Neural progenitor cell (in vitro differentiated cells): ENCODE measurements around the gene SIPA1. TPM values are rescaled to one million over a fixed set of nuclear protein-coding genes. Genes with fewer than 3 reads are reported as not detected.
A peak's percentile ranks its signal among the peaks of the same experiment; 100 is the strongest.

ENCODE experiments used
- DNase-seq: peaks from one replicate; pipeline ENCODE4 v3.0.0-alpha.2; 2016; ENCODE audit warnings: low spot score
- H2AFZ ChIP-seq: fragments of 200-600 bp; sonication (generic); replicated peaks from 2 replicates; pipeline ENCODE4 v1.6.1; 2016; ENCODE audit warnings: antibody characterized with exemption
- H3F3A ChIP-seq: fragments of 200-600 bp; sonication (generic); 2 replicates; pipeline ENCODE4 v1.6.1; 2016; ENCODE audit warnings: antibody characterized with exemption, low read depth
- H3K27ac ChIP-seq: fragments of 200-600 bp; sonication (generic); 2 replicates; pipeline ENCODE4 v1.5.1; 2016; ENCODE audit warnings: mild to moderate bottlenecking
- H3K27me3 ChIP-seq: fragments of 200-600 bp; sonication (generic); 2 replicates; pipeline ENCODE4 v1.6.1; 2016; ENCODE audit warnings: mild to moderate bottlenecking, moderate library complexity
- H3K36me3 ChIP-seq: fragments of 200-600 bp; sonication (generic); 2 replicates; pipeline ENCODE4 v1.5.1; 2016
- H3K4me1 ChIP-seq: fragments of 200-600 bp; sonication (generic); 2 replicates; pipeline ENCODE4 v1.6.1; 2016; ENCODE audit warnings: mixed run types
- H3K4me2 ChIP-seq: fragments of 200-600 bp; sonication (generic); 2 replicates; pipeline ENCODE4 v1.6.1; 2016
- H3K4me3 ChIP-seq: fragments of 200-600 bp; sonication (generic); 2 replicates; pipeline ENCODE4 v1.5.1; 2016
- H3K79me2 ChIP-seq: fragments of 200-600 bp; sonication (generic); 2 replicates; pipeline ENCODE4 v1.6.1; 2016; ENCODE audit warnings: low read depth
- H3K9ac ChIP-seq: fragments of 200-600 bp; sonication (generic); 2 replicates; pipeline ENCODE4 v1.6.1; 2016
- H3K9me3 ChIP-seq: fragments of 200-600 bp; sonication (generic); 2 replicates; pipeline ENCODE4 v1.5.1; 2016; ENCODE audit warnings: low read depth
- H4K20me1 ChIP-seq: fragments of 200-600 bp; sonication (generic); 2 replicates; pipeline ENCODE4 v1.6.1; 2016; ENCODE audit warnings: low read depth
- H3K27ac Mint-ChIP-seq: 3 replicates; pipeline ENCODE4 v1.8.0; 2021; ENCODE audit warnings: mixed read lengths
- H3K27me3 Mint-ChIP-seq: 2 replicates; pipeline ENCODE4 v1.8.0; 2022; ENCODE audit warnings: low read depth, mild to moderate bottlenecking, inconsistent platforms, moderate library complexity, mixed read lengths; ENCODE audit not compliant: insufficient read depth
- H3K36me3 Mint-ChIP-seq: 3 replicates; pipeline ENCODE4 v1.8.0; 2021; ENCODE audit warnings: mixed read lengths
- H3K4me1 Mint-ChIP-seq: 3 replicates; pipeline ENCODE4 v1.8.0; 2021; ENCODE audit warnings: mixed read lengths
- H3K4me3 Mint-ChIP-seq: 3 replicates; pipeline ENCODE4 v1.8.0; 2021; ENCODE audit warnings: mild to moderate bottlenecking, moderate library complexity, mixed read lengths
- H3K9me3 Mint-ChIP-seq: 3 replicates; pipeline ENCODE4 v1.8.0; 2020; ENCODE audit warnings: mixed read lengths
- EZH2 ChIP-seq: fragments of 200-600 bp; sonication (generic); IDR thresholded peaks from 2 replicates; pipeline ENCODE4 v1.6.1; 2017; ENCODE audit warnings: antibody characterized with exemption, mild to moderate bottlenecking, moderate library complexity
- EZH2phosphoT487 ChIP-seq: fragments of 200-600 bp; sonication (generic); IDR thresholded peaks from 2 replicates; pipeline ENCODE4 v1.6.1; 2017; ENCODE audit warnings: antibody characterized with exemption
- total RNA-seq: library from RNA; depleted of rRNA; stranded (reverse); fragments of >200 nt; gene quantifications from 2 replicates; pipeline ENCODE4 v1.2.3, GENCODE V29; 2015; ENCODE audit warnings: low replicate concordance
- TF ChIP-seq, protein P1 (sequence below): fragments of 200-600 bp; sonication (generic); IDR thresholded peaks from 2 replicates; pipeline ENCODE4 v1.5.1; 2017; ENCODE audit warnings: antibody characterized with exemption, mild to moderate bottlenecking

Gene SIPA1
- total RNA-seq, 1 donor from 2014 or later, result 4.7 TPM

DNA sequence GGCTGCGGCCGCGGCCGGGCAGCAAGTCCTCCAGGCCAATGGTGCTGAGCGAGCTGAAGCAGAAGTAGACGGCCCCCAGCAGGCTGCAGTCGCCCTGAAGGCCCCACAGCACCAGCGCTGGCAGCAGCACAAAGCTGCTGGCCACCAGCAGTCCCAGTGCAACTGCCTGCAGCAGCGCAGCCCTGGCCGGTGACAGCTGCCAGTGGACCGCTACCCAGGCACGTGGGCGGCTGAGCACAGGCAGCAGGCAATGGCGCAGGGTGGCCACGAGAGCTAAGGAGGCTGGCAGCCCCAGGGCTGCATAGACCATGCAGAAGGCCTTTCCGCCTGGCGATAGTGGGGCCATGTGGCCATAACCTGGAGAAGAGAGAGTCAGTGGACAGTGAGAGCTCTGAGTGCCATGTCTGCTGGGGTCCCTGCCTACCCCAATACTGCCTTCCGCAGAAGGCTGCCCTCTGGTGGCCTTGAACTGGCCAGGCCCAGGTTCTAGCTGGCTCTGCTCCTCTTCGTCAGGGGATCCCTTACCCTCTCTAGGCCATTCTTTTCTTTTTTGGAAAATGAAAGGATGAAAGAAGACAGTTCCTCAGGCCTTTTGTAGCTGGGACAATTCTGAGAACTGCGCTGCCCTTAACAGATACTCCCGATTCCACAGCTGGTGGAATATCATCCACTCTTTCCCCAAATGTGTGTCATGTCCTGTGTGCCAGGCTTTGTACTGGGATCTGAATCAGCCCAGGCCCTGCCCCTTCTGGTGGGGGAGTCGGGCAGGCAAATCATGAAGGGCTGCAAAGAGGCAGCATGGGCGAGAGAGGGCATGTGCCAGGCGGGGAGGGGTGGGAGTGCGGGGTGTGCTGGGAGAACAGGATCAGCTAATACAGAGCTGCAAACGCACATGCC, 44.1 kb upstream of the SIPA1 start:
- TF ChIP-seq EZH2phosphoT487, result no peak
- TF ChIP-seq, protein P1, sequence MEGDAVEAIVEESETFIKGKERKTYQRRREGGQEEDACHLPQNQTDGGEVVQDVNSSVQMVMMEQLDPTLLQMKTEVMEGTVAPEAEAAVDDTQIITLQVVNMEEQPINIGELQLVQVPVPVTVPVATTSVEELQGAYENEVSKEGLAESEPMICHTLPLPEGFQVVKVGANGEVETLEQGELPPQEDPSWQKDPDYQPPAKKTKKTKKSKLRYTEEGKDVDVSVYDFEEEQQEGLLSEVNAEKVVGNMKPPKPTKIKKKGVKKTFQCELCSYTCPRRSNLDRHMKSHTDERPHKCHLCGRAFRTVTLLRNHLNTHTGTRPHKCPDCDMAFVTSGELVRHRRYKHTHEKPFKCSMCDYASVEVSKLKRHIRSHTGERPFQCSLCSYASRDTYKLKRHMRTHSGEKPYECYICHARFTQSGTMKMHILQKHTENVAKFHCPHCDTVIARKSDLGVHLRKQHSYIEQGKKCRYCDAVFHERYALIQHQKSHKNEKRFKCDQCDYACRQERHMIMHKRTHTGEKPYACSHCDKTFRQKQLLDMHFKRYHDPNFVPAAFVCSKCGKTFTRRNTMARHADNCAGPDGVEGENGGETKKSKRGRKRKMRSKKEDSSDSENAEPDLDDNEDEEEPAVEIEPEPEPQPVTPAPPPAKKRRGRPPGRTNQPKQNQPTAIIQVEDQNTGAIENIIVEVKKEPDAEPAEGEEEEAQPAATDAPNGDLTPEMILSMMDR, result peak; percentile 70
- no peak overlapping the region for H3K4me3 Mint-ChIP-seq
- no peak overlapping the region for H2AFZ ChIP-seq
- no peak overlapping the region for H3K27ac Mint-ChIP-seq
- no peaks in the 10 kb centered on the region for H3K36me3 ChIP-seq
- peaks cover 48% of the 10 kb centered on the region for H3K27me3 ChIP-seq
- H3K27me3 Mint-ChIP-seq, result peaks cover 27% of the 10 kb centered on the region
- H3K36me3 Mint-ChIP-seq, result peaks cover 5% of the 10 kb centered on the region
- peak; percentile 73 for DNase-seq
- peaks cover 14% of the 10 kb centered on the region for H3K4me1 ChIP-seq
- H3K9me3 ChIP-seq, result no peaks in the 10 kb centered on the region
- H3K4me3 ChIP-seq, result no peak overlapping the region
- H3K9ac ChIP-seq, result no peak overlapping the region
- peaks cover 11% of the 10 kb centered on the region for H3K4me1 Mint-ChIP-seq
- H3K4me2 ChIP-seq, result no peak overlapping the region
- no peaks in the 10 kb centered on the region for H3K9me3 Mint-ChIP-seq
- H4K20me1 ChIP-seq, result no peaks in the 10 kb centered on the region
- H3F3A ChIP-seq, result peaks cover 37% of the 10 kb centered on the region
- H3K79me2 ChIP-seq, result no peaks in the 10 kb centered on the region
- H3K27ac ChIP-seq, result no peak overlapping the region

DNA sequence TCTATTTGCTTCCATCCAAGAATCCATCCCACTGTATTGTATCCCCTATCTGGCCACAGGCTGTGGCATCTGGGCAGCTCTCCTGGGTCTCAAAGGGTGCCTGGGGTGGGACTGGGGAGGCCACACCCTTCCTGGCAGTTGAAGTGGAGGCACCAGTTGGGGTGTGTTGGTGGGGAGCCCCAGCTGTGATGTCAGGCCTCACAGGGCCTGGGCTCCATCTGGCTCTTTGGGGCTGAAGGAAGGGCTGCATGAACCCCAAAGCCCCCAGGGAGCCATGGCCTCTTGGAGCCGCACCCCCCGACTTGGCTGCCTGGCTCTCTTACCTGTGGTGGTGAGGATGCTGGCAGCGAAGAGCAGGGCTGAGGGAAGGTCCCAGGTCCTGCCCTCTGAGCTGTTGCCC, 42.8 kb upstream of the SIPA1 start:
- H3K36me3 ChIP-seq, result no peaks in the 10 kb centered on the region
- H3K36me3 Mint-ChIP-seq, result peaks cover 9% of the 10 kb centered on the region

DNA sequence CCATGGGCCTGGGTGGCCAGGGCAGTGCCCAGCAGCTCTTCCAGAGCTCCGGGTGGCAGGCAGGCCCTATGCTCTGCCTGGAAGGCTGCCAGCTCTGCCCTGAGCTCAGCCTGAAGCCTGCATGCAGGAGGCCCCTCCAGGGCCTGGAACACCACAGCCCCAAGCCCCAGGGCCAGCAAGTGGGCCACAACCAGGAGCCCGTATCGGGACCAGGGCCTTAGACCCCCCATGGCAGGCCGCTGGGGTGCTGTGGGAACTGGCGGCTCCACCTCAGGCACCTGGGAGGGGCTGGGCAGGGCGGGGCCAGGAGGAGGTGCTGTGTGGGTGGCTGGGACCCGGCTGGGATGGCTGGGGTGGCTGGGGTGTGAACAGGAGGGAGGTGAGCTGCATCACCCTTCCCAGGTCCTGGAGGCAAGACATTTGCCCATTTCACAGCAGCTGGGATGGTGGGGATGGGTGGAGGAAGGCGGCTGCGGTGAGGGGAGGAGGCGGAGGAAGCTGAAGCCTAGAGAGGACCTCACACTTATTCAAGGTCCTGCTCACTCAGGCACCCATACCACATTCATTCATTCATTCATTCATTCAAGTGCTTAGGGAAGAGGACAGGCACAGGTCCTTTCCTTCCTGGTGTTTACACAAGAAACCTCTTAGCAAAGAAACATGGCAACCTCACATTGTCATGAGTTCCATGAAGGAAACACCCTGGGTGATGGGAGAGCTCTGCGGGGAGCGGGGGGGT, 42.2 kb upstream of the SIPA1 start, which contains the start of gene KCNK7:
KCNK7 (minus strand) TSS at position 258 of the 739 bp plus-strand sequence; CDS start at position 230, 28 bp downstream.
- Mint-ChIP-seq H3K4me3 (no peak within 1 kb of the TSS), H3K27ac (peak within 1 kb of the TSS; percentile 65), H3K9me3 (no peaks in the 10 kb centered on the region), H3K36me3 (peaks cover 7% of the 10 kb centered on the region), H3K27me3 (peaks cover 27% of the 10 kb centered on the region), H3K4me1 (peaks cover 3% of the 10 kb centered on the region)
- peaks cover 37% of the 10 kb centered on the region for H3K27me3 ChIP-seq
- peaks cover 14% of the 10 kb centered on the region for H3K4me1 ChIP-seq
- H3K4me3 ChIP-seq, result no peak within 1 kb of the TSS
- H3K4me2 ChIP-seq, result no peak within 1 kb of the TSS
- DNase-seq, result no peak
- H3K36me3 ChIP-seq, result no peaks in the 10 kb centered on the region
- H3K9ac ChIP-seq, result no peak within 1 kb of the TSS
- H3F3A ChIP-seq, result peaks cover 29% of the 10 kb centered on the region
- no peak for TF ChIP-seq EZH2phosphoT487
- TF ChIP-seq EZH2, result no peak
- TF ChIP-seq, protein P1, result no peak
- no peak within 1 kb of the TSS for H2AFZ ChIP-seq
- no peak within 1 kb of the TSS for H3K27ac ChIP-seq
- H4K20me1 ChIP-seq, result no peaks in the 10 kb centered on the region
- H3K79me2 ChIP-seq, result no peaks in the 10 kb centered on the region
- no peaks in the 10 kb centered on the region for H3K9me3 ChIP-seq

More for the DNA sequence above, 42.8 kb upstream of the SIPA1 start:
- no peak overlapping the region for H3K4me2 ChIP-seq
- no peak overlapping the region for H2AFZ ChIP-seq
- H3K27me3 ChIP-seq, result peaks cover 43% of the 10 kb centered on the region
- H3K9ac ChIP-seq, result no peak overlapping the region
- peaks cover 14% of the 10 kb centered on the region for H3K4me1 ChIP-seq
- no peaks in the 10 kb centered on the region for H4K20me1 ChIP-seq
- no peak for DNase-seq
- Mint-ChIP-seq H3K9me3 (no peaks in the 10 kb centered on the region), H3K4me3 (no peak overlapping the region), H3K27ac (no peak overlapping the region), H3K4me1 (peaks cover 7% of the 10 kb centered on the region), H3K27me3 (peaks cover 27% of the 10 kb centered on the region)
- H3K4me3 ChIP-seq, result no peak overlapping the region
- H3F3A ChIP-seq, result peaks cover 34% of the 10 kb centered on the region
- TF ChIP-seq EZH2phosphoT487 (no peak), EZH2 (no peak)
- TF ChIP-seq, protein P1, result no peak
- no peak overlapping the region for H3K27ac ChIP-seq
- no peaks in the 10 kb centered on the region for H3K79me2 ChIP-seq
- H3K9me3 ChIP-seq, result no peaks in the 10 kb centered on the region
